NCI-H460 (cell line): ENCODE measurements around the gene SP8. TPM values are rescaled to one million over a fixed set of nuclear protein-coding genes. Genes with fewer than 3 reads are reported as not detected.

Source experiments
- DNase-seq: peaks from one replicate; pipeline ENCODE4 v3.0.0-alpha.2; 2016; ENCODE audit warnings: low read depth; ENCODE audit errors: extremely low read depth
- total RNA-seq: library from RNA; depleted of rRNA; stranded (reverse); fragments of >200 nt; shearing (Covaris generic); gene quantifications from 2 replicates; pipeline ENCODE4 v1.2.3, GENCODE V29; 2014; rRNA removed

SP8 gene
- total RNA-seq, 1 experiment from 2014 or later: not detected

- DNase-seq: no peak
These were observed 9.7 kb downstream of the SP8 start for GRCh38 chr7:20776942-20777341.

- DNase-seq: no peak
These were observed 10.3 kb downstream of the SP8 start for GRCh38 chr7:20776214-20776911.

- DNase-seq: no peak
These were observed 32.7 kb downstream of the SP8 start for GRCh38 chr7:20754001-20754400.

GRCh38 chr7:20749906-20750305 is 36.8 kb downstream of the SP8 start:
- DNase-seq: no peak

- no peak for DNase-seq
These were observed 37.8 kb downstream of the SP8 start for GRCh38 chr7:20748853-20749252.

- DNase-seq: no peak
These were observed 39.7 kb downstream of the SP8 start for GRCh38 chr7:20747001-20747400.

- DNase-seq: no peak
These were observed 41.0 kb downstream of the SP8 start for GRCh38 chr7:20745702-20746101.

GRCh38 chr7:20744954-20745446 is 41.7 kb downstream of the SP8 start:
- DNase-seq: peak; percentile 28

- no peak for DNase-seq
These were observed 43.8 kb downstream of the SP8 start for GRCh38 chr7:20742913-20743312.

GRCh38 chr7:20741801-20742200 is 44.9 kb downstream of the SP8 start:
- no peak for DNase-seq

- DNase-seq: no peak
These were observed 47.9 kb downstream of the SP8 start for GRCh38 chr7:20738518-20739481.

GRCh38 chr7:20737840-20738448 is 48.7 kb downstream of the SP8 start:
- peak; percentile 4 for DNase-seq

- no peak for DNase-seq
These were observed 51.2 kb downstream of the SP8 start for GRCh38 chr7:20735346-20736065.

Other genes starting within 250 kb of the SP8 start
- gene ABCB5, start 171.2 kb downstream of the SP8 start, total RNA-seq: 0.07 TPM in 1 of 2 replicates, not detected in the other